HUES64 (cell line): Measurements from ENCODE around the gene SHISA3.
"Not testable (repeated sequence)": the region's sequence is repeated elsewhere in the genome, so short reads cannot be mapped to it uniquely, and the experiment has no call there.

Source experiments
- H3K27ac ChIP-seq: 2 replicates; pipeline ENCODE4 v1.7.0; 2013; ENCODE audit warnings: low read depth, low read length, inconsistent platforms
- H3K27me3 ChIP-seq: 2 replicates; pipeline ENCODE4 v1.6.1; 2013; ENCODE audit warnings: mild to moderate bottlenecking, low read length; ENCODE audit not compliant: insufficient read depth
- H3K36me3 ChIP-seq: 2 replicates; pipeline ENCODE4 v1.6.1; 2013; ENCODE audit warnings: mild to moderate bottlenecking, low read length; ENCODE audit not compliant: insufficient read depth
- H3K4me1 ChIP-seq: 2 replicates; pipeline ENCODE4 v1.6.1; 2013; ENCODE audit warnings: mild to moderate bottlenecking, low read length, moderate library complexity; ENCODE audit not compliant: insufficient read depth
- H3K4me3 ChIP-seq: 2 replicates; pipeline ENCODE4 v1.5.1; 2013; ENCODE audit warnings: mild to moderate bottlenecking, low read length, moderate library complexity
- H3K9ac ChIP-seq: 2 replicates; pipeline ENCODE4 v1.6.1; 2013; ENCODE audit warnings: mild to moderate bottlenecking, low read depth, low read length
- H3K9me3 ChIP-seq: 2 replicates; pipeline ENCODE4 v1.6.1; 2013; ENCODE audit warnings: low read depth, low read length; ENCODE audit not compliant: insufficient read depth
- WGBS: fragments of 150-250, 120-280 bp; methylation state at CpG from one replicate; pipeline ENCODE4 v1.1.7; 2013; ENCODE audit warnings: missing lambda C conversion rate; 5-methylcytosine and 5-hydroxymethylcytosine counted together

The SHISA3 gene

GRCh38 chr4:42364266-42365053, 32.8 kb upstream of the SHISA3 start:
- no peaks in the 10 kb centered on the region for H3K36me3 ChIP-seq

GRCh38 chr4:42366959-42367358, 30.3 kb upstream of the SHISA3 start:
- no peak overlapping the region for H3K4me3 ChIP-seq
- H3K9ac ChIP-seq = no peak overlapping the region
- H3K36me3 ChIP-seq = no peaks in the 10 kb centered on the region
- WGBS = 91% methylated on average over 1 of the region's 1 CpG
- H3K9me3 ChIP-seq = no peaks in the 10 kb centered on the region
- H3K4me1 ChIP-seq = 0 out of 2 replicates have a peak, but pooled peaks cover 2% of the 10 kb centered on the region
- H3K27me3 ChIP-seq = no peaks in the 10 kb centered on the region
- no peak overlapping the region for H3K27ac ChIP-seq

More at GRCh38 chr4:42364266-42365053, 32.8 kb upstream of the SHISA3 start:
- Histone ChIP-seq H3K9ac (no peak overlapping the region), H3K27ac (no peak overlapping the region), H3K4me3 (no peak overlapping the region), H3K27me3 (no peaks in the 10 kb centered on the region), H3K9me3 (no peaks in the 10 kb centered on the region), H3K4me1 (no peaks in the 10 kb centered on the region)

- Histone ChIP-seq H3K36me3 (no peaks in the 10 kb centered on the region), H3K27ac (no peak overlapping the region), H3K27me3 (no peaks in the 10 kb centered on the region), H3K9ac (no peak overlapping the region), H3K4me1 (0 out of 2 replicates have a peak, but pooled peaks cover 3% of the 10 kb centered on the region), H3K9me3 (no peaks in the 10 kb centered on the region), H3K4me3 (no peak overlapping the region)
- 96% methylated on average over 27 of the region's 27 CpGs for WGBS
Observed at GRCh38 chr4:42369489-42369888, 27.8 kb upstream of the SHISA3 start.

DNA sequence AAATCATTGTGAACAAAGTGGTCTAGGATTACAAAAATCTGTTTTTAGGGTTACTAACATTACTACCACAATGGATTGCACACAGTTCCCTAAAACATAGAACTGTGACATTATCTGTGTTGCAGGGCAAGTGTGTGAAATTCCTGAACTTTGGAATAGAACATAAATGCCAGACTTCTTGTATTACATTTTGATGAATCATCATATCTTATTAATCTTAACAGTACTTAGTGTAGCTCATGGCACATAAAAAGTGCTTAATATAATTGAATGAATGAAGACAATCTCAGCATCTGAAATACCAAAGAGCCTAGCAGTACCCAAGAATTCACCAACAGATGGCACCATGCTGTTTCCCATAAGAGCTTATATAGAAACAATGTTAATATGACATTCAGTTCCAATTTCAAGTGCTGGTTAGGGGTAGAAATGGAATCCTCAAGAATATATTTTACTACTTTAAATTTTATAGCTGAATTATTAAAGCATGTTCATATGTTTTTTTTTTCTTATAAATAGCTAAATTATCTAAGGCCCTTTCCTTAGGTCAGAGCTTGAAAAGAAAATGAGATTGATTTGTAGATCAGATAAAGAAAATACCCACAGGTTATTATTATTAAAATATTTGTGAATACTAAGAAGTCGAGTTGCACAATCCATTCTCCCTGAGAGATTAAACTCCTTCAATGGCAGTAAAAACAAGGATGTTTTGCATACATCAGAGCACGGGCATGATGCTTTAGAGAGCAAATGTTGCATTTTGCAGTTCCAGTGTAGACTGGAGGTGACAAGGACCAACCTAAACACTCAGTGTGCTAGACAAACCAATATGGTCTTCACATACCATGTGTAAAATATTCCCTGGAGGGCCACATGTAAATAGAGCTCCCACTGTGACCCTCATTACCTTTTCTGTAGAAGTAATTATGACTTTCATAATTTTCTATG, 25.7 kb upstream of the SHISA3 start:
- Histone ChIP-seq H3K4me3 (no peak overlapping the region), H3K9ac (no peak overlapping the region), H3K9me3 (no peaks in the 10 kb centered on the region), H3K4me1 (0 out of 2 replicates have a peak, but pooled peaks cover 3% of the 10 kb centered on the region), H3K36me3 (no peaks in the 10 kb centered on the region), H3K27ac (no peak overlapping the region), H3K27me3 (no peaks in the 10 kb centered on the region)
- 52% methylated on average over 2 of the region's 2 CpGs for WGBS

DNA sequence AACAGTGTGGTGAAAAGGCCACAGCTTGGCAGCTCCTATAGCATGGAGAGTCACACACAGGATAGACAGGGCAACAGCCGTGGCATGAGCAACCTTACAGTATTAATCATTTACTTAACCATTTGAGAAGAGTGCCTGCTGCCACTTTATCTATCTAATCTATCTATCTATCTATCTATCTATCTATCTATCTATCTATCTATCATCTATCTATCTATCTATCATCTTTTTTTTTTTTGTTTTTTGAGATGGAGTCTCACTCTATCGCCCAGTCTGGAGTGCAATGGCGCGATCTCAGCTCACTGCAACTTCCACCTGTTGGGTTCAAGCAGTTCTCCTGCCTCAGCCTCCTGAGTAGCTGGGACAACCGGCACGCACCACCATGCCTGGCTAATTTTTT, 25.0 kb upstream of the SHISA3 start:
- H3K4me1 ChIP-seq, H3K9me3 ChIP-seq, H3K4me3 ChIP-seq, H3K9ac ChIP-seq, H3K27me3 ChIP-seq, H3K27ac ChIP-seq, H3K36me3 ChIP-seq: not testable (repeated sequence)
- 96% methylated on average over 6 of the region's 6 CpGs for WGBS

DNA sequence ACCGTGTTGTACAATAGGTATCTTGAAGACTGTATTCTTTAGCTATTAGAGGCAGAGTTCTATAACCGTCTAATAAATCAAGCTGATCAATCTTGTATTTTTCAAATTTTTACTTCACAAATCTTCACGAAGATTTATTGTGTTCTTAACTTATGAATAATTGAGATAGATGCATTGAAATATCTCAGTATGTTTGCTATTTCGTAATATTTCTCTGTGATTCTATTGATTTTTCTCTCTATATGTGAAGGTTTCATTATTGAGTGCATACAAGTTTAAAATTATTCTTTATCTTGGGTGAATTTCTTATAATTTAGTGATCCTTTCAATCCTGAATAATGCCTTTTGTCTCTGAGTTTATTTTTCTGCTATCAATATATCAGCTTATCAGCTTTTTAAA, 19.8 kb upstream of the SHISA3 start:
- no peak overlapping the region for H3K4me3 ChIP-seq
- no peaks in the 10 kb centered on the region for H3K4me1 ChIP-seq
- H3K9ac ChIP-seq = no peak overlapping the region
- no peaks in the 10 kb centered on the region for H3K9me3 ChIP-seq
- no peaks in the 10 kb centered on the region for H3K27me3 ChIP-seq
- no peaks in the 10 kb centered on the region for H3K36me3 ChIP-seq
- H3K27ac ChIP-seq = no peak overlapping the region
- 90% methylated on average over 3 of the region's 4 CpGs for WGBS

DNA sequence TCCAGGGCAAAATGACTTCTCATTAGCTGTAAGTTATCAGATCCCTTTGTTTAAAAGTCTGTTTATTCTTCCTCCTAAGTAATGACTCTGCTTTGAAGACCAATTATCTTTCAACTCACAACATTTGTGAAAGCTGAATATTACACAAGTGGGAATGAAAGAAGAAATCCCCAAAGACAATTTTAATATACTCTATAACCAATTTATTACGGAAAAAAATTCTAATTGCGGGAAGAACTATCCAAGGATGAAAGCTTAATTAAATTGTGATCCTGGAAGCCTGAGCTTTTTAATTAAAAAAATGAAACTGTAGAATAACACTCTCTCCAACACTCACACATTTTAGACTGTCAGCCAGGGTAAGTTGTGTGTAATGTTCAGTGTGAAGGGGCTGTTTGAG, 15.6 kb upstream of the SHISA3 start:
- no peak overlapping the region for H3K9ac ChIP-seq
- no peak overlapping the region for H3K27ac ChIP-seq
- H3K9me3 ChIP-seq = no peaks in the 10 kb centered on the region
- no peaks in the 10 kb centered on the region for H3K36me3 ChIP-seq
- no peak overlapping the region for H3K4me3 ChIP-seq
- H3K27me3 ChIP-seq = no peaks in the 10 kb centered on the region
- no peaks in the 10 kb centered on the region for H3K4me1 ChIP-seq
- no CpG with 5 or more reads among the region's 2 CpGs for WGBS

GRCh38 chr4:42385516-42385915, 11.8 kb upstream of the SHISA3 start:
- no peak overlapping the region for H3K4me3 ChIP-seq
- no peaks in the 10 kb centered on the region for H3K27me3 ChIP-seq
- 100% methylated on average over 1 of the region's 1 CpG for WGBS
- no peaks in the 10 kb centered on the region for H3K36me3 ChIP-seq
- H3K27ac ChIP-seq = no peak overlapping the region
- H3K9ac ChIP-seq = no peak overlapping the region
- no peaks in the 10 kb centered on the region for H3K4me1 ChIP-seq
- no peaks in the 10 kb centered on the region for H3K9me3 ChIP-seq

DNA sequence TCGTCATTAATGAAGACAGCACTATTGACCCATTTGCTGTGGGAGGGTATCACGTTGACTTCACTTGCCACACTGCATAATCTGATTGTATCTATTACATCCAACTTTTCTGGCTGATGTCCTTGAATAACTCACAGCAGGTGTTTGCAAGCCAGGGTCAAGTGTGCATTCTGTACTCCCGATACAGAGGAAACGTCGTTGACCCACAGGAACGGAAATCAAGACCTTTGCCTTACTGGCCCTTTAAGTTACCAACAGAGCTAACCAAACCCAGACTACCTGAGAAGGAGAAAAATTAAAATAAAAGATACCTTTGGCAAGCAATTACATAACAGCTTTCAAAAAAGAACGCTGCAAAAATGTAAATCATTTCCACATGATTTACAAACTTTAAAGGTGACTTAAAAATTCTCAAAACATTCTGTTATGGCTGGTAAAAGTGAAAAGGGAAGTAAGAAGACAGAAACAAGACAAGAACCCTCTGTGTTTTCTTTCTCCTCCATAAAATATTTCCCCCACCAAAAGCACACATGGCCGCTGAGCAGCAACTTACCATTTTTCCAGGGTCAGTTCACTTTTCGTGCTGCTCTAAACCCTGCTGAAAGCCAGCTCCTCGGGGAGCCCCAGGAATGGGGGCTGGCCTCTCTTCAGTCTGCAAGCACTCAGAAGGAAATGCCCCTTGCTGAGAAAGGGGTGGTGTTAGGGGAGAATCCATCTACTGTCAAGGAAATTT, 6.5 kb upstream of the SHISA3 start:
- Histone ChIP-seq H3K9ac (no peak overlapping the region), H3K27me3 (peaks cover 14% of the 10 kb centered on the region), H3K36me3 (no peaks in the 10 kb centered on the region), H3K27ac (no peak overlapping the region), H3K4me1 (peaks cover 8% of the 10 kb centered on the region; the same call in 1 of the 2 replicates), H3K4me3 (no peak overlapping the region), H3K9me3 (no peaks in the 10 kb centered on the region)
- 67% methylated on average over 10 of the region's 10 CpGs for WGBS

- Histone ChIP-seq H3K4me1 (peaks cover 14% of the 10 kb centered on the region), H3K9ac (no peak overlapping the region), H3K27me3 (peaks cover 19% of the 10 kb centered on the region), H3K36me3 (no peaks in the 10 kb centered on the region), H3K27ac (no peak overlapping the region), H3K9me3 (no peaks in the 10 kb centered on the region), H3K4me3 (no peak overlapping the region)
- 87% methylated on average over 2 of the region's 2 CpGs for WGBS
Observed at GRCh38 chr4:42391355-42391664, 6.0 kb upstream of the SHISA3 start.

- Histone ChIP-seq H3K4me3 (no peak overlapping the region), H3K9me3 (no peaks in the 10 kb centered on the region), H3K27ac (no peak overlapping the region), H3K4me1 (peaks cover 17% of the 10 kb centered on the region), H3K36me3 (no peaks in the 10 kb centered on the region), H3K9ac (no peak overlapping the region), H3K27me3 (peaks cover 25% of the 10 kb centered on the region)
- whole genome bisulfite sequencing = 72% methylated on average over 5 of the region's 5 CpGs
Observed at GRCh38 chr4:42391981-42392380, 5.3 kb upstream of the SHISA3 start.
